K562 (cell line): ENCODE results near the gene SEC14L5.

Experiments used
- IFI16 ChIP-seq: fragments of 250-450 bp; sonication (Bioruptor Pico); IDR thresholded peaks from 2 replicates; pipeline ENCODE4 v2.1.2; 2022; ENCODE audit warnings: mild to moderate bottlenecking, inconsistent platforms
- NBN ChIP-seq: fragments of 450-650 bp; IDR thresholded peaks from 2 replicates; pipeline ENCODE4 v1.6.1; 2016; ENCODE audit warnings: low read depth, mild to moderate bottlenecking
- POLR2A ChIP-seq: fragments of 450-650 bp; conservative IDR thresholded peaks from 2 replicates; pipeline ENCODE4 v1.6.1; 2016
- ZBTB9 ChIP-seq: fragments of 450-650 bp; formaldehyde crosslinking; IDR thresholded peaks from 2 replicates; pipeline ENCODE4 v1.4.0; 2020; ENCODE audit warnings: mild to moderate bottlenecking, moderate library complexity

- no peak for TF ChIP-seq NBN
- no peak for TF ChIP-seq POLR2A
- TF ChIP-seq IFI16 (CRISPR knock-in tag) = no peak
- TF ChIP-seq ZBTB9 (CRISPR knock-in tag) = no peak
Measured at GRCh38 chr16:5017678-5017969, 59.5 kb downstream of the SEC14L5 start.
